Measurements from ENCODE around the gene IGF1.

The IGF1 gene

GRCh38 chr12:102436867-102437266 is 43.5 kb downstream of the IGF1 start:
- Histone ChIP-seq H3K4me1 (ENCODE audit: control insufficient read depth, insufficient read depth, low read length) (no peaks in the 10 kb centered on the region), H3K36me3 (ENCODE audit: control insufficient read depth in 2 of 2, insufficient read depth in 1 of 2, low read length in 2 of 2) (no peaks in the 10 kb centered on the region), H3K9me3 (ENCODE audit: control insufficient read depth, insufficient read depth, low read depth, low read length) (no peaks in the 10 kb centered on the region), H3K4me3 (ENCODE audit: low read depth, low read length) (no peak overlapping the region), H3K27ac (ENCODE audit: extremely low read depth, low read depth, low read length) (no peak overlapping the region)
- ChIA-PET POLR2A (no interaction called here), CTCF (no interaction called here)
- TF ChIP-seq SETDB1 (IDR thresholded peaks at IDR 0.05; ENCODE audit: insufficient read length, low read length): no peak
- TF ChIP-seq KLF10 (tag by site-specific recombination; IDR thresholded peaks at IDR 0.05): no peak
- TF ChIP-seq ZNF341 (tag by site-specific recombination; IDR thresholded peaks at IDR 0.05; ENCODE audit: low read depth): no peak
- TF ChIP-seq IKZF3 (tag by site-specific recombination; IDR thresholded peaks at IDR 0.05): no peak
- no peak for TF ChIP-seq REPIN1 (tag by site-specific recombination; IDR thresholded peaks at IDR 0.05; ENCODE audit: low read depth)
- TF ChIP-seq, protein P1, sequence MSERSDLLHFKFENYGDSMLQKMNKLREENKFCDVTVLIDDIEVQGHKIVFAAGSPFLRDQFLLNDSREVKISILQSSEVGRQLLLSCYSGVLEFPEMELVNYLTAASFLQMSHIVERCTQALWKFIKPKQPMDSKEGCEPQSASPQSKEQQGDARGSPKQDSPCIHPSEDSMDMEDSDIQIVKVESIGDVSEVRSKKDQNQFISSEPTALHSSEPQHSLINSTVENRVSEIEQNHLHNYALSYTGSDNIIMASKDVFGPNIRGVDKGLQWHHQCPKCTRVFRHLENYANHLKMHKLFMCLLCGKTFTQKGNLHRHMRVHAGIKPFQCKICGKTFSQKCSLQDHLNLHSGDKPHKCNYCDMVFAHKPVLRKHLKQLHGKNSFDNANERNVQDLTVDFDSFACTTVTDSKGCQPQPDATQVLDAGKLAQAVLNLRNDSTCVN (tag by site-specific recombination; optimal IDR thresholded peaks at IDR 0.05): no peak
- TF ChIP-seq ZNF660 (tag by site-specific recombination; IDR thresholded peaks at IDR 0.05): no peak
- TF ChIP-seq ZNF433 (tag by site-specific recombination; IDR thresholded peaks at IDR 0.05; ENCODE audit: low read depth): no peak
- no peak for TF ChIP-seq ZNF707 (tag by site-specific recombination; IDR thresholded peaks at IDR 0.05)
- TF ChIP-seq ZBTB8A (tag by site-specific recombination; IDR thresholded peaks at IDR 0.05): no peak
- no peak for TF ChIP-seq ZNF514 (tag by site-specific recombination; IDR thresholded peaks at IDR 0.05)
- TF ChIP-seq ZNF521 (tag by site-specific recombination; IDR thresholded peaks at IDR 0.05): no peak
- no peak for TF ChIP-seq ZNF677 (tag by site-specific recombination; IDR thresholded peaks at IDR 0.05)
- TF ChIP-seq, protein P2, sequence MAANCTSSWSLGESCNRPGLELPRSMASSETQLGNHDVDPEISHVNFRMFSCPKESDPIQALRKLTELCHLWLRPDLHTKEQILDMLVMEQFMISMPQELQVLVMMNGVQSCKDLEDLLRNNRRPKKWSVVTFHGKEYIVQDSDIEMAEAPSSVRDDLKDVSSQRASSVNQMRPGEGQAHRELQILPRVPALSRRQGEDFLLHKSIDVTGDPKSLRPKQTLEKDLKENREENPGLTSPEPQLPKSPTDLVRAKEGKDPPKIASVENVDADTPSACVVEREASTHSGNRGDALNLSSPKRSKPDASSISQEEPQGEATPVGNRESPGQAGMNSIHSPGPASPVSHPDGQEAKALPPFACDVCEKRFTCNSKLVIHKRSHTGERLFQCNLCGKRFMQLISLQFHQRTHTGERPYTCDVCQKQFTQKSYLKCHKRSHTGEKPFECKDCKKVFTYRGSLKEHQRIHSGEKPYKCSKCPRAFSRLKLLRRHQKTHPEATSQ (tag by site-specific recombination; IDR thresholded peaks at IDR 0.05): no peak

DNA sequence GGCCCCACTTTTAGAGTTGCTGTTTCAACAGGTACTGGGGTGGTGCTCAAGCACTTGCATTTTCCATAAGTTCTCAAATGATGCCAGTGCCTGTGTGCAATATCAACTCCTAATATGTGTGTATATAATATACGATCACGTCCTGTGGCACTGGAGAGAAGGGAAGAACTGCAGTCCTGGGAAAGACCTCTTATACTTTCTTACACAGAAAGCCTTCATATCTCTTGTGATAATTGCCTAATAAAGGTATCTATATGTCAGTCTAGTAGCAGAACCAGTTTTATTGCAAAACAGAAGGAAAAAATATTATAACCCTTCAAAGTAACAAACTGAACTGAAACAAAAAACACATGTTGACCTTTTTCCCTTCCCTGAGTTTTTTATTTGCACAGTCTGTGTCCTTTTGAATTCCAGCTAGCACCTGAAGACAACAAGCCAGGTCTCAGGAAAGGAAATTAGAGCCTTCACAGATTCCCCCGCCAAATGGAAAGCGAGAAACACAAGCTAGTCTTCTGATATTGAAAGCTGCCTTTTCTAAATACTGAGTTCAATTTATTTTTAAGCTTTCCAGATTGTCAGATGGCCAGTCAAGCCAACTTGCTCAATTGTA is 44.4 kb downstream of the IGF1 start:
- no peak overlapping the region for H3K27ac ChIP-seq (ENCODE audit: extremely low read depth, low read depth, low read length)
- ChIA-PET CTCF (no interaction called here), POLR2A (no interaction called here)
- H3K36me3 ChIP-seq (ENCODE audit: control insufficient read depth in 2 of 2, insufficient read depth in 1 of 2, low read length in 2 of 2): no peaks in the 10 kb centered on the region
- no peak overlapping the region for H3K4me3 ChIP-seq (ENCODE audit: low read depth, low read length)
- H3K4me1 ChIP-seq (ENCODE audit: control insufficient read depth, insufficient read depth, low read length): no peaks in the 10 kb centered on the region
- no peaks in the 10 kb centered on the region for H3K9me3 ChIP-seq (ENCODE audit: control insufficient read depth, insufficient read depth, low read depth, low read length)
- TF ChIP-seq ZNF223 (tag by site-specific recombination; IDR thresholded peaks at IDR 0.05) (no peak), MEIS1 (CRISPR knock-in tag; IDR thresholded peaks at IDR 0.05; ENCODE audit: borderline replicate concordance) (no peak), ZNF76 (tag by site-specific recombination; IDR thresholded peaks at IDR 0.05; ENCODE audit: borderline replicate concordance, low read depth) (no peak), KLF9 (tag by site-specific recombination; IDR thresholded peaks at IDR 0.05; ENCODE audit: low read depth) (no peak), SETDB1 (IDR thresholded peaks at IDR 0.05; ENCODE audit: insufficient read length, low read length) (no peak), ZFP3 (tag by site-specific recombination; IDR thresholded peaks at IDR 0.05; ENCODE audit: low read depth) (no peak), ZNF701 (tag by site-specific recombination; IDR thresholded peaks at IDR 0.05) (no peak), EGR2 (tag by site-specific recombination; IDR thresholded peaks at IDR 0.05; ENCODE audit: low read depth) (no peak), SP7 (tag by site-specific recombination; IDR thresholded peaks at IDR 0.05) (no peak), BCL11B (tag by site-specific recombination; IDR thresholded peaks at IDR 0.05; ENCODE audit: low read depth) (no peak), ZEB2 (tag by site-specific recombination; IDR thresholded peaks at IDR 0.05) (no peak), OVOL3 (tag by site-specific recombination; IDR thresholded peaks at IDR 0.05) (no peak), HOXA7 (CRISPR knock-in tag; IDR thresholded peaks at IDR 0.05; ENCODE audit: borderline replicate concordance) (no peak), ZNF768 (tag by site-specific recombination; IDR thresholded peaks at IDR 0.05) (no peak), IKZF3 (tag by site-specific recombination; IDR thresholded peaks at IDR 0.05) (no peak), ZBTB11 (tag by site-specific recombination; conservative IDR thresholded peaks at IDR 0.05; ENCODE audit: low read depth) (no peak), ZNF292 (tag by site-specific recombination; IDR thresholded peaks at IDR 0.05; ENCODE audit: borderline replicate concordance, low read depth) (no peak)
- TF ChIP-seq, protein P3, sequence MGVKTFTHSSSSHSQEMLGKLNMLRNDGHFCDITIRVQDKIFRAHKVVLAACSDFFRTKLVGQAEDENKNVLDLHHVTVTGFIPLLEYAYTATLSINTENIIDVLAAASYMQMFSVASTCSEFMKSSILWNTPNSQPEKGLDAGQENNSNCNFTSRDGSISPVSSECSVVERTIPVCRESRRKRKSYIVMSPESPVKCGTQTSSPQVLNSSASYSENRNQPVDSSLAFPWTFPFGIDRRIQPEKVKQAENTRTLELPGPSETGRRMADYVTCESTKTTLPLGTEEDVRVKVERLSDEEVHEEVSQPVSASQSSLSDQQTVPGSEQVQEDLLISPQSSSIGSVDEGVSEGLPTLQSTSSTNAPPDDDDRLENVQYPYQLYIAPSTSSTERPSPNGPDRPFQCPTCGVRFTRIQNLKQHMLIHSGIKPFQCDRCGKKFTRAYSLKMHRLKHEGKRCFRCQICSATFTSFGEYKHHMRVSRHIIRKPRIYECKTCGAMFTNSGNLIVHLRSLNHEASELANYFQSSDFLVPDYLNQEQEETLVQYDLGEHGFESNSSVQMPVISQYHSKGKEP (tag by site-specific recombination; IDR thresholded peaks at IDR 0.05): no peak

All from HEK293 (cell line).